Measurements from ENCODE around the gene ATRN. TPM values are rescaled to one million over a fixed set of nuclear protein-coding genes. Genes with fewer than 3 reads are reported as not detected.

The ATRN gene
- total RNA-seq, 2 experiments from 2014 or later = 10.9 to 11.6 TPM

- ChIA-PET POLR2A (no interaction called here), CTCF (no interaction called here)
These were observed 210.6 kb downstream of the ATRN start for GRCh38 chr20:3681352-3681930.

GRCh38 chr20:3681931-3682781 lies 211.3 kb downstream of the ATRN start, which contains the start of gene ADAM33:
Gene ADAM33, minus strand, starts transcription at chr20:3682010. Its CDS starts 6 bp downstream, at chr20:3682004.
- CTCF ChIA-PET = no interaction called here
- POLR2A ChIA-PET = no interaction called here

DNA sequence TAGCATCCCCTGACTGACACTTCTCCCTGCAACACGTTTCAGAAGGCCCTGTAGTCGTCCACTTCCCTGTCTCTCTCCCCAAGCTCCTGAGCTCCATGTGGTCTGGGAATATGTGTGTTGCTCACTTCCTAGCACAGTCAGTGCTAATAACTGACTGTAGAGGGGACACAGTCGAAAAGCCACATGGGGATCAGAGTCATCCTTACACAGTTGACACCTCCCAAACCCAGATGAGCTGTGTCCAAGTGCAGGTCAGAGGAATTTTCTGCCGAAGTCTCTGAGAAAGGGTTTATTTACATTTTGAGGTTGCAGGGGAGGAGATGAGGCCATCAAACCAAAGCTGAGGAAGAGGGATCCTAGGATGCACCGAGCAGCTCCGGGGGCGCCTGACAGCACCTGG lies 214.5 kb downstream of the ATRN start:
- POLR2A ChIA-PET = no interaction called here
- CTCF ChIA-PET = interaction anchor here (1.4 kb wide), 1 partner anchor 9 kb away, joined by 5 read pairs; no protein-coding TSS in a partner anchor

DNA sequence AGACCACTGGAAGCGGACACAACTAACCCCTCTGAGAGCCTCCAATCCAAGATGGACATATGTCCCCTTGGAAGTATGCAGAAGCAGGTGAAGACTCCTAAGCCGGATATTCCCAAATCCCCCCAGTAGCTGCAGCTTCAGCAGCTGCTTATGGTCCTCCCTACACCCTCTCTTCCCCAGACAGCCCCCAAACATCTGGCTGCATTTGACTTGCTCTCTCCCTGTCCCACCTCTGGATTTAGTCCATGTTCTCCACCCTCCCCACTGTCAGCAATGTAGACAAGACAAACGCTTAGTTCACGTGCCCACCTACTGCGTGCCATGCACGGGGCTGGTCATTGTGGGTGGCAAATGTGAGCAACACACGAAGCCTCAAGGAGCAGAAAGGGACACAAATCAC lies 215.6 kb downstream of the ATRN start:
- ChIA-PET POLR2A (no interaction called here), CTCF (interaction anchor here (0.6 to 1.4 kb wide), 2 partner anchors 10 to 33 kb away, joined by 4 to 5 read pairs; no protein-coding TSS in a partner anchor)

DNA sequence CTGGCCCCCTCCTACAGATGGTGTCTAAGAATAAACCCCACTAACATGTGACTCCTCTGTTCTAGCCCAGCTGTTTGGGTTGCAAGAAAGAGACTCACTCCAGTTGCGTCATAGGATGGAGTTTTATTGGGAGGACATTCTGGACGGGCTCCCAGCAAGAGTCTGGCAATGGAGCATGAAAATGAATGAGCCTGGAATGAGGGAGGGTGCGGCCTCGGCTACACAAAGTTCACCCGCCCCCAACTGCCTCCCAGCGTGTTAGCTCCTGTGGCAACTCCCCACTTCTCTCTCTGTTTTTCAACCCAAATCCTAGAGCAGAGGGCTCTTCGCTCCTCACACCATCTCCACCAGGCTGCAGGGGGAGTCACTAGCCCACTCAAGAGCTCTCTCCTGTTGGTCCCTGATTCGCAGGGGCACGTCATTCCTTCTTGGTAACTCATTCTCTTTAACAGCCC lies 216.1 kb downstream of the ATRN start:
- ChIA-PET POLR2A (no interaction called here), CTCF (interaction anchor here (1.4 to 1.9 kb wide), 2 partner anchors 10 kb away, joined by 5 to 9 read pairs; no protein-coding TSS in a partner anchor)

DNA sequence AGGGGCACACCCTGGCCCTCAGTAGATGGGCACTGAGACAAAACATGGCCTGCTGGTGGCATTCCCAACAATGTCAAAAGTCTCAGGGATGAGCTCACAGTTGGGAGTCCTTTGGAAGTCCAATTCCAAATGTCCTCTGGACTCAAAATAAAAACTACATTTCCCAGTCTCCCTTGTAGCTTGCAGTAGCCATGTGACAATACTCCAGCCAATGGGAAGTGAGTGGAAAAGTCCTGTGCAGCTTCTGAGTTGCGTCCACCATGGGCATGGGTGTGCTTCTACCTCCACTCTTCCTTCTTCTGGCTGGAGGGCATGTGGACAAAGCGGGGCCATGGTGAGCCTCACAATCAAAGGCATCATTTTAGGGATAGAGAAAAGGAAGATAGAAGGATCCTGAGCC lies 216.8 kb downstream of the ATRN start:
- ChIA-PET POLR2A (no interaction called here), CTCF (interaction anchor here (1.9 kb wide), 1 partner anchor 11 kb away, joined by 9 read pairs; no protein-coding TSS in a partner anchor)

- ChIA-PET POLR2A (no interaction called here), CTCF (interaction anchor here (0.8 kb wide), 1 partner anchor 15 kb away, joined by 3 read pairs; no protein-coding TSS in a partner anchor)
These were observed 219.2 kb downstream of the ATRN start for GRCh38 chr20:3689978-3690377.

DNA sequence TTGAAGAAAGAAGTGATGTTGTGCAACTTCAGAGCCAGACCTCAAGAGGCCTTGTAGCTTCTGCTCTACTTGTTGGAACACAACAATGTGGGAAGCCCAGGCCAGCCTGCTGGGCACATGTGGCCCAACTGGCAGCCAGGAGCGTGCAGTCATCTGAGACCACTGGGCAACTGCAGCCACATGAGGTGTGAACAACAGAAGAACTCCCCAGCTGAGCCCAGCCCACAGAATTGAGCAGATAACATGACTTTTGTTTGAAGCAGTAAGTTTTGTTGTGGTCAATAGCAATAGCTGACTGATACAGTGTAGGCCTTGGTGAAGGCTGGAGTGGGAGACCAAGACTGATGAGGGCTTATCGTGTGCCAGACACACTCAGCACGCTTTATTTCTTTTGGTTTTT lies 219.6 kb downstream of the ATRN start:
- POLR2A ChIA-PET = no interaction called here

GRCh38 chr20:3691306-3691705 lies 220.5 kb downstream of the ATRN start:
- POLR2A ChIA-PET = no interaction called here
- CTCF ChIA-PET = interaction anchor here (0.7 to 0.8 kb wide), 2 partner anchors 18 to 172 kb away, joined by 3 to 4 read pairs; no protein-coding TSS in a partner anchor

More for the DNA sequence above, 219.6 kb downstream of the ATRN start:
- CTCF ChIA-PET = interaction anchor here (0.7 to 0.8 kb wide), 3 partner anchors 15 to 171 kb away, joined by 3 to 4 read pairs (median 3); no protein-coding TSS in a partner anchor

DNA sequence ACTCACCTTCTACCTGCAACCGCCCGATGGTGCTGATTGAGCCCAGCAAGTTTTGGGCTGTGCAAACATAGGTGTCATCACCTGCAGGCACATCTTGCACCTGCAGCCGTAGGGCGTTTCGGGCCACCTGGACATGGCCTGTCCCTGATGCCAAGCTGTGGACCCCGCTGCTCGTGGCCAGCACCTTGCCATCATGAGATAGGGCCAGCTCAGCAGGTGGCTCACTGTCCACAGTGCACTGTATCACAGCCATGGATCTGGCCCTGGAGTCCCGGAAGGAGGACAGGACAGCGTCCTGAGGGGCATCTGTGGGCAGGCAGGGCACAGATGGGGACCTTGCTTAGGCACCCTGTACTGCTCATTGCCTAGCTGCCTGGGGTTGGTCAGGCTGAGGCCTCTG lies 221.1 kb downstream of the ATRN start:
- ChIA-PET CTCF (no interaction called here), POLR2A (no interaction called here)

DNA sequence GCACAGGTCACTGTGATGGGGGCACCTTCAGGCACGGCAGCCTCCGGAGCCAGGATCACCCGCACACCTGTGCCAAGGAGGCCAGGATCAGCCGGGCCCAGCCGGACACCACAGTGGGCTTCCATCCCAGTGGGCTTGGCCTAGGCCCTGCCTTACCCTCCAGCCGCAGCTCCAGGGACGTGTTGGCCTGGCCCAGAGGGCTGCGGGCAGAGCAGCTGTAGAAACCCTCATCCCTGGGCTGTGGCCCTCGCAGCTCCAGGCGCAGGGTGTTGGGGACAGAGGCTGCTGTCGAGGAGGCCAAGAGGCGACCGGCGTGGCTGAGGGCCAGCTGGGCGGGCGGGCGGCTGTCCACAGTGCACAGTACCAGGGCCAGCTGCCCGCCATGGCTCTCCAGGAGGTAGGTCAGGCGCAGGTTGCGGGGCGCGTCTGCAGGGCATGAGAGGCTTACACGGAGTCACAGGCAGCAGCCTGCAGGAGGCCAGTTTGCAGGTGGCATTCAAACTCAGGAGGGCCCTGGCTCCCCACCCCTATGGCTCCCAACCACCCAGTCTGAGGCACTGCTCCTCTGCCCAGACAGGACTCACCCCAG lies 222.0 kb downstream of the ATRN start:
- ChIA-PET POLR2A (no interaction called here), CTCF (no interaction called here)

GRCh38 chr20:3693376-3693775 lies 222.6 kb downstream of the ATRN start:
- CTCF ChIA-PET = no interaction called here
- POLR2A ChIA-PET = no interaction called here

GRCh38 chr20:3694864-3695263 lies 224.0 kb downstream of the ATRN start:
- CTCF ChIA-PET = interaction anchor here (1.4 kb wide), 1 partner anchor 9 kb away, joined by 4 read pairs; no protein-coding TSS in a partner anchor
- POLR2A ChIA-PET = no interaction called here

DNA sequence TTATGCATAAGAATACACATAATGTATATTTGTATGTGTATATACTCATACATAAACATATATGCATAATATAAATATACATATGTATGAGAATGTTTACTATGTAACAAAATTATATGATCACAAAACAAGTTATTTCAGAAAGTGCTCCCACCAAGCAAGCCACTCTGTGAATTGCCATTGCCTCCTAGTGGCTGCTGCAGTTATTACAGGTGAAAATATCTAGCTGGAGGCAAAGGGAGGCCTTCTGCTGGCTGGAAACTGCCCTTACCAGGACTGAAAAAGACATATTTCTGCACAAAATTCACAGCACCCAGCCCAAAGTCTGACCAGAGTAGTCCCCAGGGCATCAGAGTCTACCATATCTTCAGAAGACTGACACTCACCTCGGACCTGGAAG lies 225.4 kb downstream of the ATRN start:
- POLR2A ChIA-PET = no interaction called here
- CTCF ChIA-PET = interaction anchor here (1.0 to 1.4 kb wide), 2 partner anchors 8 to 288 kb away, joined by 3 to 4 read pairs; no protein-coding TSS in a partner anchor

- ChIA-PET CTCF (interaction anchor here (1.0 kb wide), 1 partner anchor 289 kb away, joined by 3 read pairs; no protein-coding TSS in a partner anchor), POLR2A (no interaction called here)
These were observed 226.1 kb downstream of the ATRN start for GRCh38 chr20:3696745-3697587.

- ChIA-PET CTCF (no interaction called here), POLR2A (no interaction called here)
These were observed 226.9 kb downstream of the ATRN start for GRCh38 chr20:3697588-3698305.

- POLR2A ChIA-PET = no interaction called here
- CTCF ChIA-PET = no interaction called here
These were observed 227.8 kb downstream of the ATRN start for GRCh38 chr20:3698591-3699001.

DNA sequence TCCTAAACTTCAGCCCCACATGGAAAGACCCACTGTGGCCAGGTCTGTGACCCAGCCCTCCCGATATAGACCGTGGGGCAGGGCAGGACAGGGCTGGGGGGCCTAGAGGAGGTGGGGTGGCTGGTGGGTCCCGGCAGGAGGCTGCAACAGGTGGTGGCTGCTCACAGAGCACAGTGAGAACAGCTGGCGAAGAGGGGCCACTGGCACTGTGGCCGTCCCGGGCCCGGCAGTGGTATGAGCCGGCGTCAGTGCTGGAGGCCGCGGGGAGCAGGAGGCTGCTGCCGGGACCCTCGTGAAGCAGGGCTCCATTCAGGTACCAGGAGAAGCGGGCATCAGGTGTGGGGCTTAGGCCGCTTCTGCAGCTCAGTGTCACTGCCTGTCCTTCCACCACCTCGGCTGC lies 228.2 kb downstream of the ATRN start:
- ChIA-PET POLR2A (no interaction called here), CTCF (no interaction called here)
